ENCODE measurements around the gene APBA2.

GRCh38 chr15:29159771-29160455 lies 274.1 kb downstream of the APBA2 start:
- TF ChIP-seq EZH2phosphoT487 (IDR thresholded peaks at IDR 0.05; ENCODE audit: borderline replicate concordance, low read depth, low read length) (no peak), CTCF (conservative IDR thresholded peaks at IDR 0.05; ENCODE audit: low read length) (no peak)

Measured in OCI-LY7 (cell line).